EH (cell line): ENCODE data around the gene PIK3AP1.
"Not testable (repeated sequence)": the region's sequence is repeated elsewhere in the genome, so short reads cannot be mapped to it uniquely, and the experiment has no call there.

Experiments
- DNase-seq: peaks from one replicate; pipeline ENCODE4 v3.0.0-alpha.2; 2015; ENCODE audit warnings: low read depth

PIK3AP1 gene

GRCh38 chr10:96577069-96577468 lies 143.2 kb downstream of the PIK3AP1 start:
- DNase-seq, result no peak

GRCh38 chr10:96576277-96576980 lies 143.9 kb downstream of the PIK3AP1 start:
- DNase-seq, result no peak

- not testable (repeated sequence) for DNase-seq
These were observed 145.8 kb downstream of the PIK3AP1 start for GRCh38 chr10:96574564-96574963.

GRCh38 chr10:96573036-96573435 lies 147.3 kb downstream of the PIK3AP1 start:
- DNase-seq, result no peak

GRCh38 chr10:96570983-96571964 lies 149.0 kb downstream of the PIK3AP1 start:
- no peak for DNase-seq

- DNase-seq, result peak; percentile 26
These were observed 149.8 kb downstream of the PIK3AP1 start for GRCh38 chr10:96570511-96570910.

- no peak for DNase-seq
These were observed 151.9 kb downstream of the PIK3AP1 start for GRCh38 chr10:96568402-96568801.

- peak; percentile 67 for DNase-seq
These were observed 154.5 kb downstream of the PIK3AP1 start for GRCh38 chr10:96565774-96566173.

GRCh38 chr10:96560966-96561887 lies 159.1 kb downstream of the PIK3AP1 start:
- no peak for DNase-seq

GRCh38 chr10:96560489-96560888 lies 159.8 kb downstream of the PIK3AP1 start:
- DNase-seq, result no peak

- DNase-seq, result peak; percentile 32
These were observed 164.3 kb downstream of the PIK3AP1 start for GRCh38 chr10:96556003-96556402.

GRCh38 chr10:96555330-96555729 lies 165.0 kb downstream of the PIK3AP1 start:
- DNase-seq, result no peak

- no peak for DNase-seq
These were observed 171.7 kb downstream of the PIK3AP1 start for GRCh38 chr10:96548589-96548988.

GRCh38 chr10:96545558-96545957 lies 174.8 kb downstream of the PIK3AP1 start:
- not testable (repeated sequence) for DNase-seq
